ENCODE measurements around the gene CRYBG1. TPM values are rescaled to one million over a fixed set of nuclear protein-coding genes. Genes with fewer than 3 reads are reported as not detected.

Gene CRYBG1
- total RNA-seq, 1 donor from 2014 or later = 5.8 TPM

DNA sequence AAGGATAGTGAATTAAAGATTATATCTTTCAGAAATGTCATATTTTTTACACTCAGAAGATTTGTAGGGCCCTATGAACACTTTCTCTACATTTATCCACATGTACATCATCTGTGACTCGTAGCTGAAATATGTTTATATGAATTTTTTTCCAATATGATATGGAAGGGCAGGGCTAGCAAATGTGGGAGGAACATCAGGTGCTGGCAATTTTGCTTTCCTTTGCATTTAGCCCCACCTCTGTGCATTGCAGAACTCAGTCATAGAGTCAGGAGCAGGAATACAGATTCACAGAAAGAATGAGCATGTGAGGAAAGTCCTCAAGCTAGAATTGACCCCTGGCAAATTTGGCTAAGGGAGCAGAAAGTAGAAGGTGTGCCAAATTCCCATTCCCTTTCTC lies 129.9 kb downstream of the CRYBG1 start:
- Mint-ChIP-seq H3K4me3 (no peak overlapping the region), H3K4me1 (ENCODE audit: unreplicated experiment) (no peaks in the 10 kb centered on the region), H3K27ac (no peak overlapping the region), H3K27me3 (peaks cover 23% of the 10 kb centered on the region), H3K9me3 (no peaks in the 10 kb centered on the region), H3K36me3 (no peaks in the 10 kb centered on the region)
- DNase-seq (ENCODE audit: extremely low spot score, unreplicated experiment) = no peak
- TF ChIP-seq, protein P1, sequence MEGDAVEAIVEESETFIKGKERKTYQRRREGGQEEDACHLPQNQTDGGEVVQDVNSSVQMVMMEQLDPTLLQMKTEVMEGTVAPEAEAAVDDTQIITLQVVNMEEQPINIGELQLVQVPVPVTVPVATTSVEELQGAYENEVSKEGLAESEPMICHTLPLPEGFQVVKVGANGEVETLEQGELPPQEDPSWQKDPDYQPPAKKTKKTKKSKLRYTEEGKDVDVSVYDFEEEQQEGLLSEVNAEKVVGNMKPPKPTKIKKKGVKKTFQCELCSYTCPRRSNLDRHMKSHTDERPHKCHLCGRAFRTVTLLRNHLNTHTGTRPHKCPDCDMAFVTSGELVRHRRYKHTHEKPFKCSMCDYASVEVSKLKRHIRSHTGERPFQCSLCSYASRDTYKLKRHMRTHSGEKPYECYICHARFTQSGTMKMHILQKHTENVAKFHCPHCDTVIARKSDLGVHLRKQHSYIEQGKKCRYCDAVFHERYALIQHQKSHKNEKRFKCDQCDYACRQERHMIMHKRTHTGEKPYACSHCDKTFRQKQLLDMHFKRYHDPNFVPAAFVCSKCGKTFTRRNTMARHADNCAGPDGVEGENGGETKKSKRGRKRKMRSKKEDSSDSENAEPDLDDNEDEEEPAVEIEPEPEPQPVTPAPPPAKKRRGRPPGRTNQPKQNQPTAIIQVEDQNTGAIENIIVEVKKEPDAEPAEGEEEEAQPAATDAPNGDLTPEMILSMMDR (conservative IDR thresholded peaks at IDR 0.05) = no peak

DNA sequence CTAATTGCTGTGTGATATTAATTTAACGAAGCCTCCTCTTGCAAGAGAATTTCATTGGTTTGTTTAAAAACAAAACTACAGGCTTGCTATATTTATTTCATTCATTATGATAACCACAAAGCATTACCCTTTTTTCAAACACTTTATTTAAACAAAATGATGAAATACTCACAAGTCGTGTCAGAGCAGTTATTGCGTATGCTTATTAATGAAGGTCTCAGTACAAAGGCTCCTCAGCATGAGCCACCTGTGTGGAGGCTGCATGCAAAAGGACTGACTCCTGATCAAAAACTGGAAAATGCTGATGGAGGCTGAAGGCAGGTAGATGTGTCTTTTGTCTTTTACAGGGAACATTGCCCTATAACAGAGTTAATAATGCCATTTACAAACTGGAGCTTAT lies 130.5 kb downstream of the CRYBG1 start:
- DNase-seq (ENCODE audit: extremely low spot score, unreplicated experiment) = no peak
- Mint-ChIP-seq H3K36me3 (no peaks in the 10 kb centered on the region), H3K27me3 (peaks cover 19% of the 10 kb centered on the region), H3K9me3 (no peaks in the 10 kb centered on the region), H3K4me3 (no peak overlapping the region), H3K27ac (no peak overlapping the region), H3K4me1 (ENCODE audit: unreplicated experiment) (no peaks in the 10 kb centered on the region)
- TF ChIP-seq, protein P1 (conservative IDR thresholded peaks at IDR 0.05) = no peak

DNA sequence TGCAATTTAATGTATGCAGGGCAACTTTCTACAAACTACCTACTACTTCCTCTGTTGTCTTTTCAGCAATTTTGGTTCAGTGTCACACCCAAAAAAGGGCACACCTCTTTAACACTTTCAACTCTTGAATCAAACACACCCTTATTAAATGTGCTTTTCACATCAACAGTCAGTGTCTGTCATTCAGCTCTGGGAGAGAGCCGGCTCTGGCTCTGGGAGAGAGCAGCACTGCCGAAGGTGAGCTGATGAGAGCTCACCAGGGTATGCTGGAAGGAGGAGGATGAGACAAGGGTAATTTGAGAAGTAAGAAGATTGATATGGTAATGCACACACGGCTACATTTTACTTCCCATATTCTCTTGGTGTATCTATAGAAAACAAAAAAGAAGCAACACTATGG lies 134.5 kb downstream of the CRYBG1 start:
- Mint-ChIP-seq H3K4me3 (no peak overlapping the region), H3K36me3 (no peaks in the 10 kb centered on the region), H3K9me3 (no peaks in the 10 kb centered on the region), H3K4me1 (ENCODE audit: unreplicated experiment) (no peaks in the 10 kb centered on the region), H3K27ac (no peak overlapping the region), H3K27me3 (peaks cover 15% of the 10 kb centered on the region)
- TF ChIP-seq, protein P1 (conservative IDR thresholded peaks at IDR 0.05) = no peak
- no peak for DNase-seq (ENCODE audit: extremely low spot score, unreplicated experiment)

DNA sequence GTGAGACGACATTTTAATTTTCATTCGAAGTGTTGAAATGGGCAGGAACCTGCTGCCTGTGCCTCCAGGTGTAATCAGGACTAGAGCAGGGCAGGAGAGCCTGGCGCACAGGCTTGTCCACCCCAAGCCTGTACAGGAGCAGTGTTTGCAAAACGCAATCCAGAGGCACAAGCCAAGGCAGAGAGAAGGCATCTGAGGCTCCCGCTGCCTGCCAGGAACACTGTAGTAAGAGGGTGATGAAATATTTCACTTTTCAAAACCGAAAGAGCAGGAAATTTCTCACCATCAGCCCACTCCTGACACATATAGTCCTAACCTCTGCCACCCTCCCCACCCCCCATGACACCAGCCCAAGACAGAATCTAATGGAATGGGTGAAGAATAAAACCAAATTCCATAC lies 136.3 kb downstream of the CRYBG1 start:
- Mint-ChIP-seq H3K27me3 (peaks cover 15% of the 10 kb centered on the region), H3K4me3 (no peak overlapping the region), H3K27ac (no peak overlapping the region), H3K4me1 (ENCODE audit: unreplicated experiment) (no peaks in the 10 kb centered on the region), H3K9me3 (no peaks in the 10 kb centered on the region), H3K36me3 (no peaks in the 10 kb centered on the region)
- no peak for DNase-seq (ENCODE audit: extremely low spot score, unreplicated experiment)
- TF ChIP-seq, protein P1 (conservative IDR thresholded peaks at IDR 0.05) = no peak

DNA sequence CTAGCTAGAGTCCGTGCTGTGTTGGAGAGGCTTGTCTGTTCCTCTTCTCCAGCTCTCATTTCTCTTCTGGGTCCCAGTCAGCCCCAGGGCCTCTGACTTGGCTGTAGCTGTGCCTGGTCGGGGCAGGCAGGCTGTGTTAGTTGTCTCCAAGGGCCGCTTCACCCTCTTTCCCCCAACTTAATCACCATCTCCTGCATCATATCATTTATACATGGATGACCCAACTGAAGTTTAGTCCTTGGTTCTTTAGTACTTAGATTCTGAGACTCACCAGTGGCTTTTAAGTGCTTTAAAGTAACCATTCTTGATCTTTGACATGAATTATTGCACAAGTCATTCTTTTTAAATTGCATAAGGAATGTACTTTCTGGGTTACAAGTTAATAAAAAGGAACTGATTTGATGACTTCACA lies 141.4 kb downstream of the CRYBG1 start:
- Mint-ChIP-seq H3K9me3 (no peaks in the 10 kb centered on the region), H3K36me3 (no peaks in the 10 kb centered on the region), H3K27me3 (peaks cover 23% of the 10 kb centered on the region), H3K4me1 (ENCODE audit: unreplicated experiment) (no peaks in the 10 kb centered on the region), H3K4me3 (no peak overlapping the region), H3K27ac (no peak overlapping the region)
- TF ChIP-seq, protein P1 (conservative IDR thresholded peaks at IDR 0.05) = no peak
- no peak for DNase-seq (ENCODE audit: extremely low spot score, unreplicated experiment)

DNA sequence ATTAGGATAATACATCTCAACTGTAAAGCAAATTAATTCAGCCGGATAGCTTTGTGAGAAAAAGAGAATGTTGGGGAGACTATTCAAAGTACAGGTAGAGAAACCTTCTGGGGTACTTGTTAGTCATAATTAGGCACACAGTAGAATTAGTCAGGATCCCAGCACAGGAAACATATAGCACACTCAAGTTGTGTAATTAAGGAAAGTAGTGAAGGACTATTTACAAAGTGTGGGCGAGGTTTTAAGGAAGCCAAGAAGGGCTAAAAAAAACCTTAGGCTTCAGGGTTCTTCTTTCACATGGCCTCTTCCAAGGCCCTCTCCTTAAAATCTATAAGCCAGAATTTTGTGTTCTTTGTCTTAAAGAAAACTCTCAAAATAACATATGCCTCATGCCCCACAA lies 142.0 kb downstream of the CRYBG1 start:
- Mint-ChIP-seq H3K9me3 (no peaks in the 10 kb centered on the region), H3K27me3 (peaks cover 29% of the 10 kb centered on the region), H3K4me1 (ENCODE audit: unreplicated experiment) (no peaks in the 10 kb centered on the region), H3K4me3 (no peak overlapping the region), H3K36me3 (no peaks in the 10 kb centered on the region), H3K27ac (no peak overlapping the region)
- DNase-seq (ENCODE audit: extremely low spot score, unreplicated experiment) = no peak
- TF ChIP-seq, protein P1 (conservative IDR thresholded peaks at IDR 0.05) = no peak

All from type B pancreatic cell (in vitro differentiated cells).